Pancreas (tissue), 10 donors: ENCODE results near the gene SHC3. TPM values are rescaled to one million over a fixed set of nuclear protein-coding genes. Genes with fewer than 3 reads are reported as not detected.

Source experiments
- ATAC-seq, 4 donors: fragments of 200-7000 bp; cut with Tn5 transposase; one replicate each; pipeline versions ENCODE4 v1.8.0 to v1.9.1; 2020; ENCODE audit warnings: mild to moderate bottlenecking in 4 of 4, moderate library complexity in 4 of 4
- DNase-seq, 6 donors: peaks; one replicate each; pipeline ENCODE4 v3.0.0-alpha.2; 2020
- FAIRE-seq: peaks from 2 replicates; lab custom pipeline; 2012; peaks lifted over from hg19 to GRCh38; lab: Jason Lieb, UNC
- H3K27ac ChIP-seq, 4 donors: fragments of 200-600 bp; sonication (generic); 1 replicate in 3 of 4; 2 replicates in 1 of 4; pipeline versions ENCODE4 v1.5.0 to v1.8.0; 2020
- H3K27me3 ChIP-seq, 4 donors: fragments of 200-600 bp; one replicate each; pipeline ENCODE4 v1.8.0; 2021
- H3K36me3 ChIP-seq, 3 donors: fragments of 200-600 bp; sonication (generic) in 1 of 3; one replicate each; pipeline versions ENCODE4 v1.5.0 to v1.8.0; 2020 to 2021
- H3K4me1 ChIP-seq, 3 donors: fragments of 200-600 bp; one replicate each; pipeline ENCODE4 v1.8.0; 2021
- H3K4me3 ChIP-seq, 4 donors: fragments of 200-600 bp; sonication (generic) in 2 of 4; one replicate each; pipeline versions ENCODE4 v1.5.0 to v1.8.0; 2020 to 2021
- H3K9me3 ChIP-seq, 4 donors: fragments of 200-600 bp; one replicate each; pipeline ENCODE4 v1.8.0; 2021
- CTCF ChIP-seq, 4 donors: fragments of 200-600 bp; sonication (generic) in 3 of 4; IDR thresholded peaks; one replicate each; pipeline versions ENCODE4 v1.5.0 to v1.8.0; 2021; ENCODE audit warnings: antibody characterized with exemption in 4 of 4
- WGBS, 2 donors: extraction: QIAGEN DNeasy Blood & Tissue Kit; methylation state at CpG; one replicate each; pipeline ENCODE4 v1.1.7; 2013; 5-methylcytosine and 5-hydroxymethylcytosine counted together
- intact Hi-C, 3 donors: fragments of 100-400 bp; cut with DNase I; formaldehyde crosslinking; loops; one replicate each; pipeline versions ENCODE4 v1.11.1 to v1.14.2; 2022
- polyA plus RNA-seq, 2 donors: library from polyadenylated mRNA; stranded (reverse); fragments of 200-250 nt; gene quantifications; one replicate each; pipeline ENCODE4 v1.2.3, GENCODE V29; 2013
- total RNA-seq, 6 donors: library from RNA; stranded (reverse); fragmentation: NEBNext Ultra II Directional in 4 of 6; extraction: Animal tissue kit (Norgen Biotek cat#: 25700) in 4 of 6; gene quantifications; one replicate each; pipeline versions ENCODE4 v1.2.1 to v1.2.4, GENCODE V29; 2021 to 2023
- donor health status: healthy with polysubstance abuse.
- donor health status: DM: no; HTN: no; CAD: no; lungs with moderate emphysema.
- donor health status: DM: no; HTN: no; CAD: no.
- donor health status: control.
- donor health status: control.
- donor health status: Bipolar disorder and iron deficiency.
- donor health status: DM: yes; HTN: yes; CAD: no.
- donor health status: DM: no; HTN: no; CAD: no.
- donor health status: DM: no; HTN: no; CAD: no.
- donor health status: DM: yes; HTN: yes; CAD: no.

The SHC3 gene
- total and polyA plus RNA-seq, 8 donors = 0.19 to 6.3 (median 1.8) TPM

- intact Hi-C loops = no loop called here
Measured at GRCh38 chr9:88974641-88975040, 204.0 kb downstream of the SHC3 start.

GRCh38 chr9:88973281-88974045 is 205.2 kb downstream of the SHC3 start:
- no peaks in the 10 kb centered on the region for H3K36me3 ChIP-seq
- H3K4me1 ChIP-seq = peaks cover 0 to 21% (median 4%) of the 10 kb centered on the region in 3 donors
- no peaks in the 10 kb centered on the region for H3K27me3 ChIP-seq
- no peak for TF ChIP-seq CTCF (IDR thresholded peaks at IDR 0.05)
- no peaks in the 10 kb centered on the region for H3K9me3 ChIP-seq
- DNase-seq = no peak
- FAIRE-seq = no peak
- 94 to 96% methylated on average over 12 of the region's 12 CpGs for WGBS, 2 donors
- no peak overlapping the region for H3K4me3 ChIP-seq
- no peak overlapping the region for H3K27ac ChIP-seq
- ATAC-seq = no peak
- intact Hi-C loops = no loop called here

More at GRCh38 chr9:88974641-88975040, 204.0 kb downstream of the SHC3 start:
- 74% methylated on average over 7 of the region's 7 CpGs for WGBS, 2 donors
- peaks cover 0 to 10% (median 4%) of the 10 kb centered on the region in 3 donors for H3K4me1 ChIP-seq
- FAIRE-seq = no peak
- no peak for DNase-seq
- TF ChIP-seq CTCF (IDR thresholded peaks at IDR 0.05) = no peak
- H3K36me3 ChIP-seq = no peaks in the 10 kb centered on the region
- ATAC-seq = no peak
- H3K9me3 ChIP-seq = no peaks in the 10 kb centered on the region
- H3K27me3 ChIP-seq = no peaks in the 10 kb centered on the region
- H3K27ac ChIP-seq = no peak overlapping the region
- H3K4me3 ChIP-seq = no peak overlapping the region

- Histone ChIP-seq H3K27me3 (no peaks in the 10 kb centered on the region), H3K27ac (no peak overlapping the region), H3K9me3 (no peaks in the 10 kb centered on the region), H3K36me3 (no peaks in the 10 kb centered on the region), H3K4me3 (no peak overlapping the region), H3K4me1 (peaks cover 0 to 23% (median 4%) of the 10 kb centered on the region in 3 donors)
- 89 to 94% methylated on average over 4 of the region's 4 CpGs for WGBS, 2 donors
- no peak for FAIRE-seq
- no peak for DNase-seq
- ATAC-seq = no peak
- no peak for TF ChIP-seq CTCF (IDR thresholded peaks at IDR 0.05)
- intact Hi-C loops = no loop called here
Measured at GRCh38 chr9:88972401-88972800, 206.2 kb downstream of the SHC3 start.

- Histone ChIP-seq H3K27ac (no peak overlapping the region), H3K36me3 (no peaks in the 10 kb centered on the region), H3K4me3 (no peak overlapping the region), H3K4me1 (peaks cover 0 to 23% (median 4%) of the 10 kb centered on the region in 3 donors), H3K27me3 (no peaks in the 10 kb centered on the region), H3K9me3 (no peaks in the 10 kb centered on the region)
- FAIRE-seq (no peak), DNase-seq (no peak), ATAC-seq (no peak)
- WGBS, 2 donors = 92% methylated on average over 23 of the region's 23 CpGs
- intact Hi-C loops = no loop called here
- TF ChIP-seq CTCF (IDR thresholded peaks at IDR 0.05) = no peak
Measured at GRCh38 chr9:88971131-88971960, 207.3 kb downstream of the SHC3 start.
